ENCODE results near the gene COBLL1.

The COBLL1 gene, protein sequence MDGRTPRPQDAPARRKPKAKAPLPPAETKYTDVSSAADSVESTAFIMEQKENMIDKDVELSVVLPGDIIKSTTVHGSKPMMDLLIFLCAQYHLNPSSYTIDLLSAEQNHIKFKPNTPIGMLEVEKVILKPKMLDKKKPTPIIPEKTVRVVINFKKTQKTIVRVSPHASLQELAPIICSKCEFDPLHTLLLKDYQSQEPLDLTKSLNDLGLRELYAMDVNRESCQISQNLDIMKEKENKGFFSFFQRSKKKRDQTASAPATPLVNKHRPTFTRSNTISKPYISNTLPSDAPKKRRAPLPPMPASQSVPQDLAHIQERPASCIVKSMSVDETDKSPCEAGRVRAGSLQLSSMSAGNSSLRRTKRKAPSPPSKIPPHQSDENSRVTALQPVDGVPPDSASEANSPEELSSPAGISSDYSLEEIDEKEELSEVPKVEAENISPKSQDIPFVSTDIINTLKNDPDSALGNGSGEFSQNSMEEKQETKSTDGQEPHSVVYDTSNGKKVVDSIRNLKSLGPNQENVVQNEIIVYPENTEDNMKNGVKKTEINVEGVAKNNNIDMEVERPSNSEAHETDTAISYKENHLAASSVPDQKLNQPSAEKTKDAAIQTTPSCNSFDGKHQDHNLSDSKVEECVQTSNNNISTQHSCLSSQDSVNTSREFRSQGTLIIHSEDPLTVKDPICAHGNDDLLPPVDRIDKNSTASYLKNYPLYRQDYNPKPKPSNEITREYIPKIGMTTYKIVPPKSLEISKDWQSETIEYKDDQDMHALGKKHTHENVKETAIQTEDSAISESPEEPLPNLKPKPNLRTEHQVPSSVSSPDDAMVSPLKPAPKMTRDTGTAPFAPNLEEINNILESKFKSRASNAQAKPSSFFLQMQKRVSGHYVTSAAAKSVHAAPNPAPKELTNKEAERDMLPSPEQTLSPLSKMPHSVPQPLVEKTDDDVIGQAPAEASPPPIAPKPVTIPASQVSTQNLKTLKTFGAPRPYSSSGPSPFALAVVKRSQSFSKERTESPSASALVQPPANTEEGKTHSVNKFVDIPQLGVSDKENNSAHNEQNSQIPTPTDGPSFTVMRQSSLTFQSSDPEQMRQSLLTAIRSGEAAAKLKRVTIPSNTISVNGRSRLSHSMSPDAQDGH

DNA sequence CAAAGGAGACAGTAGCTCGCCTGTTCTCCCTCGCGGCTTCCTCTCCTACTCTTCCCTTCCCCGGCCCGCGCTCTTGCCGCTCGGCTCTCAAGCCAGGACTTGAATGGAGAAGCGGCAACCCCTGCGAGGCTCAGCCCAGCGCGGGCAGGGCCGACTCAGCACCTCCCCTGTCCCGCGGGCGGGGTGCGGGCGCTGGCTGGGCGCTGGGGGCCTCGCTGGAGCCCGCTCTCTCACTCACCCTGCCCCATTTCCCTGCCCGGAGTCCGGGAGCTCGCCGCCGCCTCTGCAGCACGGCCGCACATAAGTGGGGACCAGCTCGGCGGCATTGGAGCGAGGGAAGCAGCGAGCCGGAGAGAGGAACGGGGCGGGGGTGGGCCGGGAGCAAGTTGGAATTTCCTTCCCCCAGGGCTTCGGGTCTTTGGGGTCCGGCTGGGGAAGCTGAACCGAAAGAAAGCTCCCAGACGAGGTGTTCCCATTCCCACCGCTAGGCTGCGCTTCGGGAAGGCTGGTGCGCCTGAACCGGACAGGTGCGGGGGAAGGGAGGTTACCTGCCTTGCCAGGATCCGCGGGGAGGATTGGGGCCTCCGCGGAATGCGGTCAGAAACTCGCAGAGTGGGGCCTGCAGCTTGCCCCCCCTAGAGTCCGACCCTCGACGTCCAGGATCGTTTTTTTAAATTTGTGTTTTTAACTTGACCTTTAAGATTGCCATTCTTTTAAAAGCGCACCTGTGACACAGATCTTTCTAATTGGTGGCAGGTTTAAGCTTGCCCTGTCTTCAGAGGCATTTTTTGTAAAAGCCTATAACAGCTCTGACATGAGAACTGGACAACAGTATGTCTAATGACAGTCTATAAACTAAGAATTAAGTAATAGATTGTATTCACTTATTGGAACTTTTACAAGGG lies at the start of gene COBLL1:
TSS of gene COBLL1 (minus strand) at position 105 of the 905 bp plus-strand sequence. CDS start 627 bp downstream, outside the sequence.
- H3K4me3 ChIP-seq (ENCODE audit: low read depth, low read length) = peak within 1 kb of the TSS; percentile 87
- CTCF ChIA-PET = interaction anchor here (0.6 to 2.8 kb wide), 35 partner anchors 9 to 1676 kb away, joined by 3 to 21 read pairs (median 4); no protein-coding TSS in a partner anchor
- no peaks in the 10 kb centered on the region for H3K9me3 ChIP-seq (ENCODE audit: control insufficient read depth, insufficient read depth, low read depth, low read length)
- POLR2A ChIA-PET = interaction anchor here (0.9 to 1.8 kb wide), 5 partner anchors 10 to 107 kb away, joined by 3 to 6 read pairs (median 5); no protein-coding TSS in a partner anchor
- H3K36me3 ChIP-seq (ENCODE audit: control insufficient read depth in 2 of 2, insufficient read depth in 1 of 2, low read length in 2 of 2) = no peaks in the 10 kb centered on the region
- H3K4me1 ChIP-seq (ENCODE audit: control insufficient read depth, insufficient read depth, low read length) = peaks cover 21% of the 10 kb centered on the region
- H3K27ac ChIP-seq (ENCODE audit: extremely low read depth, low read depth, low read length) = peak within 1 kb of the TSS; percentile 95
- TF ChIP-seq ZNF223 (tag by site-specific recombination; IDR thresholded peaks at IDR 0.05) (no peak), ZNF239 (tag by site-specific recombination; IDR thresholded peaks at IDR 0.05) (no peak), ZNF433 (tag by site-specific recombination; IDR thresholded peaks at IDR 0.05; ENCODE audit: low read depth) (no peak), ZNF184 (tag by site-specific recombination; IDR thresholded peaks at IDR 0.05) (no peak), SP2 (tag by site-specific recombination; IDR thresholded peaks at IDR 0.05) (peak; percentile 32), ZNF623 (tag by site-specific recombination; IDR thresholded peaks at IDR 0.05) (no peak), ZNF37A (tag by site-specific recombination; IDR thresholded peaks at IDR 0.05) (no peak), ZBTB1 (tag by site-specific recombination; IDR thresholded peaks at IDR 0.05) (no peak), ZNF24 (tag by site-specific recombination; IDR thresholded peaks at IDR 0.05) (no peak), ZNF416 (tag by site-specific recombination; IDR thresholded peaks at IDR 0.05) (no peak), ZNF585B (tag by site-specific recombination; IDR thresholded peaks at IDR 0.05) (no peak), ZNF658 (tag by site-specific recombination; IDR thresholded peaks at IDR 0.05) (no peak), ZNF610 (tag by site-specific recombination; IDR thresholded peaks at IDR 0.05; ENCODE audit: borderline replicate concordance) (no peak), ZNF549 (tag by site-specific recombination; IDR thresholded peaks at IDR 0.05) (no peak), YY1 (tag by site-specific recombination; IDR thresholded peaks at IDR 0.05) (no peak), ZNF792 (tag by site-specific recombination; IDR thresholded peaks at IDR 0.05) (no peak), ZNF521 (tag by site-specific recombination; IDR thresholded peaks at IDR 0.05) (no peak), ZNF221 (tag by site-specific recombination; IDR thresholded peaks at IDR 0.05; ENCODE audit: borderline replicate concordance) (no peak; the same call in 1 of the 2 replicates), SCRT1 (tag by site-specific recombination; IDR thresholded peaks at IDR 0.05; ENCODE audit: borderline replicate concordance) (0 out of 2 replicates have a peak, but pooled peaks have one; percentile 19), ZBTB48 (tag by site-specific recombination; IDR thresholded peaks at IDR 0.05) (no peak)
- TF ChIP-seq, protein P1, sequence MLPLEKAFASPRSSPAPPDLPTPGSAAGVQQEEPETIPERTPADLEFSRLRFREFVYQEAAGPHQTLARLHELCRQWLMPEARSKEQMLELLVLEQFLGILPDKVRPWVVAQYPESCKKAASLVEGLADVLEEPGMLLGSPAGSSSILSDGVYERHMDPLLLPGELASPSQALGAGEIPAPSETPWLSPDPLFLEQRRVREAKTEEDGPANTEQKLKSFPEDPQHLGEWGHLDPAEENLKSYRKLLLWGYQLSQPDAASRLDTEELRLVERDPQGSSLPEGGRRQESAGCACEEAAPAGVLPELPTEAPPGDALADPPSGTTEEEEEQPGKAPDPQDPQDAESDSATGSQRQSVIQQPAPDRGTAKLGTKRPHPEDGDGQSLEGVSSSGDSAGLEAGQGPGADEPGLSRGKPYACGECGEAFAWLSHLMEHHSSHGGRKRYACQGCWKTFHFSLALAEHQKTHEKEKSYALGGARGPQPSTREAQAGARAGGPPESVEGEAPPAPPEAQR (tag by site-specific recombination; IDR thresholded peaks at IDR 0.05) = no peak
- TF ChIP-seq, protein P2, sequence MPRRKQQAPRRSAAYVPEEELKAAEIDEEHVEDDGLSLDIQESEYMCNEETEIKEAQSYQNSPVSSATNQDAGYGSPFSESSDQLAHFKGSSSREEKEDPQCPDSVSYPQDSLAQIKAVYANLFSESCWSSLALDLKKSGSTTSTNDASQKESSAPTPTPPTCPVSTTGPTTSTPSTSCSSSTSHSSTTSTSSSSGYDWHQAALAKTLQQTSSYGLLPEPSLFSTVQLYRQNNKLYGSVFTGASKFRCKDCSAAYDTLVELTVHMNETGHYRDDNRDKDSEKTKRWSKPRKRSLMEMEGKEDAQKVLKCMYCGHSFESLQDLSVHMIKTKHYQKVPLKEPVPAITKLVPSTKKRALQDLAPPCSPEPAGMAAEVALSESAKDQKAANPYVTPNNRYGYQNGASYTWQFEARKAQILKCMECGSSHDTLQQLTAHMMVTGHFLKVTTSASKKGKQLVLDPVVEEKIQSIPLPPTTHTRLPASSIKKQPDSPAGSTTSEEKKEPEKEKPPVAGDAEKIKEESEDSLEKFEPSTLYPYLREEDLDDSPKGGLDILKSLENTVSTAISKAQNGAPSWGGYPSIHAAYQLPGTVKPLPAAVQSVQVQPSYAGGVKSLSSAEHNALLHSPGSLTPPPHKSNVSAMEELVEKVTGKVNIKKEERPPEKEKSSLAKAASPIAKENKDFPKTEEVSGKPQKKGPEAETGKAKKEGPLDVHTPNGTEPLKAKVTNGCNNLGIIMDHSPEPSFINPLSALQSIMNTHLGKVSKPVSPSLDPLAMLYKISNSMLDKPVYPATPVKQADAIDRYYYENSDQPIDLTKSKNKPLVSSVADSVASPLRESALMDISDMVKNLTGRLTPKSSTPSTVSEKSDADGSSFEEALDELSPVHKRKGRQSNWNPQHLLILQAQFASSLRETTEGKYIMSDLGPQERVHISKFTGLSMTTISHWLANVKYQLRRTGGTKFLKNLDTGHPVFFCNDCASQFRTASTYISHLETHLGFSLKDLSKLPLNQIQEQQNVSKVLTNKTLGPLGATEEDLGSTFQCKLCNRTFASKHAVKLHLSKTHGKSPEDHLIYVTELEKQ (tag by site-specific recombination; IDR thresholded peaks at IDR 0.05; ENCODE audit: borderline replicate concordance) = no peak
- TF ChIP-seq, protein P3, sequence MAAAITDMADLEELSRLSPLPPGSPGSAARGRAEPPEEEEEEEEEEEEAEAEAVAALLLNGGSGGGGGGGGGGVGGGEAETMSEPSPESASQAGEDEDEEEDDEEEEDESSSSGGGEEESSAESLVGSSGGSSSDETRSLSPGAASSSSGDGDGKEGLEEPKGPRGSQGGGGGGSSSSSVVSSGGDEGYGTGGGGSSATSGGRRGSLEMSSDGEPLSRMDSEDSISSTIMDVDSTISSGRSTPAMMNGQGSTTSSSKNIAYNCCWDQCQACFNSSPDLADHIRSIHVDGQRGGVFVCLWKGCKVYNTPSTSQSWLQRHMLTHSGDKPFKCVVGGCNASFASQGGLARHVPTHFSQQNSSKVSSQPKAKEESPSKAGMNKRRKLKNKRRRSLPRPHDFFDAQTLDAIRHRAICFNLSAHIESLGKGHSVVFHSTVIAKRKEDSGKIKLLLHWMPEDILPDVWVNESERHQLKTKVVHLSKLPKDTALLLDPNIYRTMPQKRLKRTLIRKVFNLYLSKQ (tag by site-specific recombination; IDR thresholded peaks at IDR 0.05; ENCODE audit: borderline replicate concordance) = no peak
- TF ChIP-seq, protein P4, sequence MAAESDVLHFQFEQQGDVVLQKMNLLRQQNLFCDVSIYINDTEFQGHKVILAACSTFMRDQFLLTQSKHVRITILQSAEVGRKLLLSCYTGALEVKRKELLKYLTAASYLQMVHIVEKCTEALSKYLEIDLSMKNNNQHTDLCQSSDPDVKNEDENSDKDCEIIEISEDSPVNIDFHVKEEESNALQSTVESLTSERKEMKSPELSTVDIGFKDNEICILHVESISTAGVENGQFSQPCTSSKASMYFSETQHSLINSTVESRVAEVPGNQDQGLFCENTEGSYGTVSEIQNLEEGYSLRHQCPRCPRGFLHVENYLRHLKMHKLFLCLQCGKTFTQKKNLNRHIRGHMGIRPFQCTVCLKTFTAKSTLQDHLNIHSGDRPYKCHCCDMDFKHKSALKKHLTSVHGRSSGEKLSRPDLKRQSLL (tag by site-specific recombination; IDR thresholded peaks at IDR 0.05) = 0 out of 2 replicates have a peak, but pooled peaks have one; percentile 6

Data from HEK293 (cell line).